Activated CD4-positive, alpha-beta T cell treated with anti-CD3 and anti-CD28 coated beads for 24 hours (primary cell): ENCODE data around the gene KIAA0513.

ENCODE experiments used
- DNase-seq, 2 donors: peaks; one replicate each; pipeline ENCODE4 v3.0.0-alpha.2; 2020; ENCODE audit warnings: low read depth in 2 of 2

KIAA0513 gene

GRCh38 chr16:85027349-85027957, at the start of gene KIAA0513:
KIAA0513 (plus strand) TSS chr16:85027795; CDS start chr16:85067072, 39,277 bp downstream.
- peak; percentile 94 to 97 for DNase-seq

GRCh38 chr16:84979516-84979915, 48.1 kb upstream of the KIAA0513 start:
- no peak for DNase-seq

- no peak for DNase-seq
Measured at GRCh38 chr16:84982434-84982833, 45.2 kb upstream of the KIAA0513 start.

GRCh38 chr16:84985079-84986065, 42.2 kb upstream of the KIAA0513 start:
- no peak for DNase-seq

GRCh38 chr16:84986102-84986501, 41.5 kb upstream of the KIAA0513 start:
- DNase-seq: peak in 1 of 2 donors; percentile 15

GRCh38 chr16:84986879-84987278, 40.7 kb upstream of the KIAA0513 start:
- no peak for DNase-seq

GRCh38 chr16:84988328-84989080, 39.1 kb upstream of the KIAA0513 start:
- DNase-seq: no peak

GRCh38 chr16:84989749-84990620, 37.6 kb upstream of the KIAA0513 start:
- DNase-seq: no peak

GRCh38 chr16:84990782-84991181, 36.8 kb upstream of the KIAA0513 start:
- no peak for DNase-seq

- no peak for DNase-seq
Measured at GRCh38 chr16:84992717-84993075, 34.9 kb upstream of the KIAA0513 start.

- DNase-seq: no peak
Measured at GRCh38 chr16:84993926-84994325, 33.7 kb upstream of the KIAA0513 start.

GRCh38 chr16:84995663-84996062, 31.9 kb upstream of the KIAA0513 start:
- DNase-seq: no peak

GRCh38 chr16:84996365-84996764, 31.2 kb upstream of the KIAA0513 start:
- DNase-seq: no peak

- no peak for DNase-seq
Measured at GRCh38 chr16:84999200-84999599, 28.4 kb upstream of the KIAA0513 start.

- DNase-seq: no peak
Measured at GRCh38 chr16:84999857-85000480, 27.6 kb upstream of the KIAA0513 start.

- no peak for DNase-seq
Measured at GRCh38 chr16:85002099-85002541, 25.5 kb upstream of the KIAA0513 start.

GRCh38 chr16:85002608-85003007, 25.0 kb upstream of the KIAA0513 start:
- no peak for DNase-seq

GRCh38 chr16:85003076-85003475, 24.5 kb upstream of the KIAA0513 start:
- no peak for DNase-seq

GRCh38 chr16:85003725-85004586, 23.6 kb upstream of the KIAA0513 start:
- no peak for DNase-seq
